ENCODE measurements around the gene NUDT5.

The NUDT5 gene

DNA sequence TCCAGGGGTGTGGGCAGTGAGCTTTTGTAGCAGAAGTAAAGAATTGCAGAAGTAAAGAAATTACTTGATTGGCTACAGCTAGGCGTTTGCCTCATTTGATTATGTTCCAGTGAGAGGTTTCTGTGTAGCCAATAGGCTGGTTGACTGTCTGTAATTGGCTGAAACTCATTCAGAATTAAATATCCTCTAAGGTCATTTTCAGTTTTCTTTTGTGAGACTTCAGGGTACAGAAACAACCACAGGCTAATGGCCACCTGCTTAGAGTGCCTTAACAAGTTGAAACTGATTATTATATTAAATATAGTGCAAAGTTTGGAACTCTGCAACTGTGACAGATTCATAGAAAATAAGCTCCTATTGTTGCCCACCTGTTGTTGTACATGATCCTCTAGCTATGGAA is 55.7 kb downstream of the NUDT5 start:
- no peak for DNase-seq (ENCODE audit: extremely low read depth, low read depth)
- TF ChIP-seq, protein P1, sequence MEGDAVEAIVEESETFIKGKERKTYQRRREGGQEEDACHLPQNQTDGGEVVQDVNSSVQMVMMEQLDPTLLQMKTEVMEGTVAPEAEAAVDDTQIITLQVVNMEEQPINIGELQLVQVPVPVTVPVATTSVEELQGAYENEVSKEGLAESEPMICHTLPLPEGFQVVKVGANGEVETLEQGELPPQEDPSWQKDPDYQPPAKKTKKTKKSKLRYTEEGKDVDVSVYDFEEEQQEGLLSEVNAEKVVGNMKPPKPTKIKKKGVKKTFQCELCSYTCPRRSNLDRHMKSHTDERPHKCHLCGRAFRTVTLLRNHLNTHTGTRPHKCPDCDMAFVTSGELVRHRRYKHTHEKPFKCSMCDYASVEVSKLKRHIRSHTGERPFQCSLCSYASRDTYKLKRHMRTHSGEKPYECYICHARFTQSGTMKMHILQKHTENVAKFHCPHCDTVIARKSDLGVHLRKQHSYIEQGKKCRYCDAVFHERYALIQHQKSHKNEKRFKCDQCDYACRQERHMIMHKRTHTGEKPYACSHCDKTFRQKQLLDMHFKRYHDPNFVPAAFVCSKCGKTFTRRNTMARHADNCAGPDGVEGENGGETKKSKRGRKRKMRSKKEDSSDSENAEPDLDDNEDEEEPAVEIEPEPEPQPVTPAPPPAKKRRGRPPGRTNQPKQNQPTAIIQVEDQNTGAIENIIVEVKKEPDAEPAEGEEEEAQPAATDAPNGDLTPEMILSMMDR (IDR thresholded peaks at IDR 0.05; ENCODE audit: low read depth, low read length): no peak

DNA sequence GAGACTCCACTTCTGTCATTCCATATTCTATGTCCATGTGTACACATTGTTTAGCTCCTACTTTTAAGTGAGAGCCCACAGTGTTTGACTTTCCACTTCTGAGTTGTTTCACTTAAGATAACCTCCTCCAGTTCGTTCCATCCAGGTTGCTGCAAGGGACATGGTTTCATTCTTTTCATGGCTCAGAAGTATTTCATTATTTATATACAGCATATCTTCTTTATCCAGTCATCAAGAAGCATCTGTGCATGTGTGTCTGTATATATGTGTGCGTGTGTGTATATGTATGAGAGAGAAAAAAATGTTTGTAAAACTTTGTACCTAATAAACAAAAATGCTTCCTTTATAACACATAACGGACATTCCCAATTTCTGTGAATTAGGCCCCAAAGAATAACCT is 60.1 kb downstream of the NUDT5 start:
- TF ChIP-seq, protein P1 (IDR thresholded peaks at IDR 0.05; ENCODE audit: low read depth, low read length): no peak
- no peak for DNase-seq (ENCODE audit: extremely low read depth, low read depth)

DNA sequence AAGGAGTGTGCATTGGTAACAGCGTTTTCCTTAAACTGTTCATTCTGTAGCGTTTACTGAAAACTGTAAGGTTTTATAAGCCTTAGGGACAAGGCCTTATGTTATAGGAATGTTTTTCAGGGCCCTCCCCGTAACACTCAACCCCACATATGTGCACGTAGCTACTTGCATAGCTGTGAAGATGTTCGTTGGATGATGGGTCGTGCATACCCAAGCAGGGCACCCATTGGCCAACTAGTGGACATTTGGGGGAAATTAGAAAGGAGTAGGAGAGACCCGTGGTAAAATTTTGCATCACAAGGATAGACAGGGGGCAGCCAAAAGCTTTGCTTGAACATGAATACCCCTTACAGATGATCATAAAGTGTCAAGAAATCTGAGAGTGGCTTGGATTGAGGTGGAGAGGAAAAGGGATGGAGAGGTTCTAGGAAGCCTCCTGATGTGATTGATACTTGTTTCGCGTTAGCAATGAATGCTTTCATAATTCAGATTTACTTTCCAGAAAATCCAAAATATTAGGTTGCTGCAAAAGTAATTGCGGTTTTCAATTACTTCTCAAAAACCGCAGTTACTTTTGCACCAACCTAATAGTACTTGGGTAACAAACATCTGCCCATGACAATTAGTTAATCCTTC is 65.3 kb downstream of the NUDT5 start:
- DNase-seq (ENCODE audit: extremely low read depth, low read depth): peak; percentile 18

DNA sequence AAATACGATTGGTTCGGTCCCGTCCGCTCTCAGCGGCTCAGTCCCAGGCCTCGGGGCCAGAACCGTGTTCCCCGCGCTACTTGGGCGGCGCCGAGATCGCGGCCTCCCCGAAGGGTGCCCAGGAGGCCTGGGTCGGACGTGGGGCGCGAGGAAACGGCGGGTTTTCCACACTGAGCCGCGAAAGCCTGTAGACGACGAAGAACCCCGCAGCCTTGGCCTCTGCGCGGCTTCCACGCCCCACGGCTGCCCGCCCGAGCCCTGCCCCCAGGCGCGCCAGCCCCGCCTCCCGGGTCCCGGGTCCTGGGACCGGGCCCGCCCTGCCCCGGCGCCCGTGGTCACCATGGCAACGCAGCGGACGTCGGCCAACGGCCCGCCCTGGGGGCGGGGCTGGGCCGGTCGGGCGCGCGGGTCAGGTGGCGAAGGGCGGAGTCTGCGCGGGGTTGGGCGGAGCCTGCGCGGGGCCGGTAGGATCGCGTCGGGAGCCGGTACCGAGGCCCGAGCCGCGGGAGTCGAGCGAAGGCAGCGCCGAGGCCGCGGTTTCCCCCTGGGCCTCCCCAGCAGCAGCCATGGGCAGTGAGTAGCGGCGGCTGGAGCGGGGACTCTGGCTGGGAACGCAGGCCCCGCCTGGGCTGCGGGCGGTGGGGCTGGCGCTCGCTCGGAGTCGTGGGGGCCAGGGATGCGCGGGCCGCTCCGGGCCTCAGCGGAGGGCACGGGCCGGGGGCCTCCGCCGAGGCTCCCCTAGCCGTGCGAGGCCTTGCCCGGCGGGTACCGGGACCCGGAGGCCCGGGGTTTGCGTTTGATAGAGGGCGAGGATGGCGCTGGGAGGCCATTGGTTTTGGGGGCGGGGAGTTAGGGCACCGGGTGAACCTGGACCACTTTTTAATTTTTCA is 66.2 kb downstream of the NUDT5 start, which contains the start of gene SEC61A2:
SEC61A2 (plus strand) TSS at position 456 of the 890 bp plus-strand sequence; CDS start at position 567, 111 bp downstream.
- TF ChIP-seq, protein P1 (IDR thresholded peaks at IDR 0.05; ENCODE audit: low read depth, low read length): no peak

More for the DNA sequence above, 65.3 kb downstream of the NUDT5 start:
- TF ChIP-seq, protein P1 (IDR thresholded peaks at IDR 0.05; ENCODE audit: low read depth, low read length): peak; percentile 57

DNA sequence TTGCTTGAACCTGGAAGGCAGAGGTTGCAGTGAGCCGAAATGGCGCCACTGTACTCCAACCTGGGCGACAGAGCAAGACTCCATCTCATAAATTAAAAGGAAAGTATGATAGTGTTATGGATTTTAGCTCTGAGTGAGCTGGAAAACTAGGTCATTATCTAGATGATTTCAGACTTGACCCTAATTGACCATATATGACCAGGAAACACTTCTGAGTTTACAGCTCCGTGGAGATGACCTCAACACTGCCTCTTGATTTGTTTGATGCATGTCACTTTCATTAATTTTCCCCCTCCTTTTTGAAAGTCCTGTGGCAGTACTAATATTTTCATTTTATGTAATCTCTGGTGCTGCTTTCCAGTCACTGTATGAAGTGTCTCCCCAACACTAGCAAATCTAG is 74.0 kb downstream of the NUDT5 start:
- TF ChIP-seq, protein P1 (IDR thresholded peaks at IDR 0.05; ENCODE audit: low read depth, low read length): no peak
- no peak for DNase-seq (ENCODE audit: extremely low read depth, low read depth)

More for the DNA sequence above, 66.2 kb downstream of the NUDT5 start, which contains the start of gene SEC61A2:
- DNase-seq (ENCODE audit: extremely low read depth, low read depth): peak; percentile 70
